GM23338 (cell line): ENCODE data around the gene NUP98. TPM values are rescaled to one million over a fixed set of nuclear protein-coding genes. Genes with fewer than 3 reads are reported as not detected.

Source experiments
- ATAC-seq: fragments of 200-7000 bp; cut with Tn5 transposase; 3 replicates; pipeline ENCODE4 v1.9.1; 2020
- DNase-seq: peaks from one replicate; pipeline ENCODE4 v3.0.0-alpha.2; 2015; ENCODE audit warnings: low spot score
- H2AFZ ChIP-seq: fragments of 200-600 bp; sonication (generic); 2 replicates; pipeline ENCODE4 v1.8.0; 2016; ENCODE audit warnings: antibody characterized with exemption, mild to moderate bottlenecking, moderate library complexity
- H3F3A ChIP-seq: fragments of 200-600 bp; sonication (generic); replicated peaks from 2 replicates; pipeline ENCODE4 v1.8.0; 2017; ENCODE audit warnings: antibody characterized with exemption, mixed run types, low read depth
- H3K27ac ChIP-seq: fragments of 200-600 bp; sonication (generic); 2 replicates; pipeline ENCODE4 v1.6.1; 2016; ENCODE audit warnings: low read depth
- H3K27me3 ChIP-seq: fragments of 200-600 bp; sonication (generic); 2 replicates; pipeline ENCODE4 v1.8.0; 2016; ENCODE audit warnings: mild to moderate bottlenecking, mixed run types, moderate library complexity; ENCODE audit not compliant: insufficient read depth
- H3K36me3 ChIP-seq: fragments of 200-600 bp; sonication (generic); 2 replicates; pipeline ENCODE4 v1.8.0; 2016; ENCODE audit warnings: mild to moderate bottlenecking; ENCODE audit not compliant: insufficient read depth
- H3K4me1 ChIP-seq: fragments of 200-600 bp; sonication (generic); 2 replicates; pipeline ENCODE4 v1.8.0; 2016; ENCODE audit warnings: mild to moderate bottlenecking, moderate library complexity; ENCODE audit not compliant: insufficient read depth
- H3K4me2 ChIP-seq: fragments of 200-600 bp; sonication (generic); 2 replicates; pipeline ENCODE4 v1.7.1; 2017; ENCODE audit warnings: mixed run types
- H3K4me3 ChIP-seq: fragments of 200-600 bp; sonication (generic); 2 replicates; pipeline ENCODE4 v1.6.1; 2016; ENCODE audit warnings: mixed run types
- H3K79me2 ChIP-seq: fragments of 200-600 bp; sonication (generic); replicated peaks from 2 replicates; pipeline ENCODE4 v1.8.0; 2017; ENCODE audit warnings: mild to moderate bottlenecking; ENCODE audit not compliant: insufficient read depth
- H3K9me2 ChIP-seq: fragments of 200-600 bp; sonication (generic); 2 replicates; pipeline ENCODE4 v1.8.0; 2017; ENCODE audit not compliant: insufficient read depth
- H4K20me1 ChIP-seq: fragments of 200-600 bp; sonication (generic); replicated peaks from 2 replicates; pipeline ENCODE4 v1.8.0; 2017; ENCODE audit warnings: mild to moderate bottlenecking; ENCODE audit not compliant: insufficient read depth
- H3K27ac Mint-ChIP-seq: 2 replicates; pipeline ENCODE4 v1.8.0; 2020; ENCODE audit warnings: inconsistent platforms, mild to moderate bottlenecking, moderate library complexity, mixed read lengths
- H3K27me3 Mint-ChIP-seq: 3 replicates; pipeline ENCODE4 v1.8.0; 2022; ENCODE audit warnings: low read depth, mild to moderate bottlenecking, moderate library complexity, mixed read lengths, inconsistent platforms; ENCODE audit not compliant: insufficient read depth, poor library complexity
- H3K36me3 Mint-ChIP-seq: 3 replicates; pipeline ENCODE4 v1.8.0; 2021; ENCODE audit warnings: low read depth, mild to moderate bottlenecking, inconsistent platforms, moderate library complexity, mixed read lengths
- H3K4me1 Mint-ChIP-seq: 3 replicates; pipeline ENCODE4 v1.8.0; 2020; ENCODE audit warnings: mild to moderate bottlenecking, inconsistent platforms, mixed read lengths
- H3K4me3 Mint-ChIP-seq: 3 replicates; pipeline ENCODE4 v1.8.0; 2021; ENCODE audit warnings: moderate library complexity, mild to moderate bottlenecking, inconsistent platforms, mixed read lengths
- H3K9me3 Mint-ChIP-seq: 3 replicates; pipeline ENCODE4 v1.8.0; 2020; ENCODE audit warnings: moderate library complexity, mild to moderate bottlenecking, inconsistent platforms, mixed read lengths
- CREB1 ChIP-seq: fragments of 250-450 bp; sonication (Bioruptor Pico); IDR thresholded peaks from 2 replicates; pipeline ENCODE4 v1.5.0; 2020; ENCODE audit warnings: low read depth, mild to moderate bottlenecking, moderate library complexity
- EZH2 ChIP-seq: fragments of 200-600 bp; sonication (generic); IDR thresholded peaks from one replicate; pipeline ENCODE4 v1.8.0; 2017; ENCODE audit warnings: antibody characterized with exemption, mild to moderate bottlenecking, low read depth; ENCODE audit not compliant: unreplicated experiment
- JUNB ChIP-seq: IDR thresholded peaks from one replicate; pipeline ENCODE4 v1.6.1; 2016; ENCODE audit warnings: antibody characterized with exemption; ENCODE audit not compliant: unreplicated experiment
- NANOG ChIP-seq: IDR thresholded peaks from 2 replicates; pipeline ENCODE4 v1.6.1; 2016; ENCODE audit warnings: antibody characterized with exemption, borderline replicate concordance
- POLR2AphosphoS5 ChIP-seq: IDR thresholded peaks from 2 replicates; pipeline ENCODE4 v1.6.1; 2016; ENCODE audit warnings: antibody characterized with exemption, low read depth
- ZNF331 ChIP-seq: fragments of 250-450 bp; sonication (Bioruptor Pico); IDR thresholded peaks from 2 replicates; pipeline ENCODE4 v1.5.0; 2020; ENCODE audit warnings: low read depth, mild to moderate bottlenecking, moderate library complexity
- polyA plus RNA-seq: library from polyadenylated mRNA; unstranded; fragments of >200 nt; fragmentation: Nextera tagmentation; extraction: Ambion mirVana; gene quantifications from 2 replicates; pipeline ENCODE4 v1.2.1, GENCODE V29; 2016
- total RNA-seq: library from RNA; depleted of rRNA; stranded (reverse); fragments of >200 nt; shearing (Covaris generic); gene quantifications from 2 replicates; pipeline ENCODE4 v1.2.3, GENCODE V29; 2014
- TF ChIP-seq, protein P1 (sequence below): fragments of 250-450 bp; sonication (Bioruptor Pico); IDR thresholded peaks from 2 replicates; pipeline ENCODE4 v1.5.0; 2020; ENCODE audit warnings: mild to moderate bottlenecking, moderate library complexity
- TF ChIP-seq, protein P2 (sequence below): IDR thresholded peaks from one replicate; pipeline ENCODE4 v1.6.1; 2018; ENCODE audit warnings: antibody characterized with exemption; ENCODE audit not compliant: unreplicated experiment
- TF ChIP-seq, protein P3 (sequence below): IDR thresholded peaks from 2 replicates; pipeline ENCODE4 v1.6.1; 2016; ENCODE audit warnings: antibody characterized with exemption

NUP98 gene
- total and polyA plus RNA-seq, 2 experiments from 2014 or later: 23.9 to 174 TPM

DNA sequence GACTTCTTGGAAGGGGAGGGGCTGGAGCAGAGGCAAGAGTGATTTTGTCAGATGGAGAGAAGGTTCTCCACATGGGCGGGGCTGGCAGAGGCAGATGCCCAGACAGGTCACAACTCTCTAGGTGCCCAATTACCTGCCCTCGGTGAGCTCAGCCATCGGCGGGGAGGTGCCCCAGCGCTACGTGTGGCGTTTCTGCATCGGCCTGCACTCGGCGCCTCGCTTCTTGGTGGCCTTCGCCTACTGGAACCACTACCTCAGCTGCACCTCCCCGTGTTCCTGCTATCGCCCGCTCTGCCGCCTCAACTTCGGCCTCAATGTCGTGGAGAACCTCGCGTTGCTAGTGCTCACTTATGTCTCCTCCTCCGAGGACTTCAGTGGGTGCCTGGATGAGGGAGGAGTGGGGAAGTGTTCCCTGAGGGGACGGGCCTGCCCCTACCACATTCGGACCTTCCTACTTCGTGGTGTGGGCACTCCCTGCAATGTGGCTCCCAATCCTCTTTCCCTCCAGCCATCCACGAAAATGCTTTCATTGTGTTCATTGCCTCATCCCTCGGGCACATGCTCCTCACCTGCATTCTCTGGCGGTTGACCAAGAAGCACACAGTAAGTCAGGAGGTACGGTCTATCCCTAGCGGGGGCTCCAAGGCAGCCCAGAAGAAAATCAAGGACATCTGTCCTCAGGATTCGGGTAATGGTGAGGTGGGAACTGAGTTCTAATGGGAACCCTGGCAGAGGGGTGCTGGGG lies 26.6 kb upstream of the NUP98 start (continued):
- TF ChIP-seq, protein P1, sequence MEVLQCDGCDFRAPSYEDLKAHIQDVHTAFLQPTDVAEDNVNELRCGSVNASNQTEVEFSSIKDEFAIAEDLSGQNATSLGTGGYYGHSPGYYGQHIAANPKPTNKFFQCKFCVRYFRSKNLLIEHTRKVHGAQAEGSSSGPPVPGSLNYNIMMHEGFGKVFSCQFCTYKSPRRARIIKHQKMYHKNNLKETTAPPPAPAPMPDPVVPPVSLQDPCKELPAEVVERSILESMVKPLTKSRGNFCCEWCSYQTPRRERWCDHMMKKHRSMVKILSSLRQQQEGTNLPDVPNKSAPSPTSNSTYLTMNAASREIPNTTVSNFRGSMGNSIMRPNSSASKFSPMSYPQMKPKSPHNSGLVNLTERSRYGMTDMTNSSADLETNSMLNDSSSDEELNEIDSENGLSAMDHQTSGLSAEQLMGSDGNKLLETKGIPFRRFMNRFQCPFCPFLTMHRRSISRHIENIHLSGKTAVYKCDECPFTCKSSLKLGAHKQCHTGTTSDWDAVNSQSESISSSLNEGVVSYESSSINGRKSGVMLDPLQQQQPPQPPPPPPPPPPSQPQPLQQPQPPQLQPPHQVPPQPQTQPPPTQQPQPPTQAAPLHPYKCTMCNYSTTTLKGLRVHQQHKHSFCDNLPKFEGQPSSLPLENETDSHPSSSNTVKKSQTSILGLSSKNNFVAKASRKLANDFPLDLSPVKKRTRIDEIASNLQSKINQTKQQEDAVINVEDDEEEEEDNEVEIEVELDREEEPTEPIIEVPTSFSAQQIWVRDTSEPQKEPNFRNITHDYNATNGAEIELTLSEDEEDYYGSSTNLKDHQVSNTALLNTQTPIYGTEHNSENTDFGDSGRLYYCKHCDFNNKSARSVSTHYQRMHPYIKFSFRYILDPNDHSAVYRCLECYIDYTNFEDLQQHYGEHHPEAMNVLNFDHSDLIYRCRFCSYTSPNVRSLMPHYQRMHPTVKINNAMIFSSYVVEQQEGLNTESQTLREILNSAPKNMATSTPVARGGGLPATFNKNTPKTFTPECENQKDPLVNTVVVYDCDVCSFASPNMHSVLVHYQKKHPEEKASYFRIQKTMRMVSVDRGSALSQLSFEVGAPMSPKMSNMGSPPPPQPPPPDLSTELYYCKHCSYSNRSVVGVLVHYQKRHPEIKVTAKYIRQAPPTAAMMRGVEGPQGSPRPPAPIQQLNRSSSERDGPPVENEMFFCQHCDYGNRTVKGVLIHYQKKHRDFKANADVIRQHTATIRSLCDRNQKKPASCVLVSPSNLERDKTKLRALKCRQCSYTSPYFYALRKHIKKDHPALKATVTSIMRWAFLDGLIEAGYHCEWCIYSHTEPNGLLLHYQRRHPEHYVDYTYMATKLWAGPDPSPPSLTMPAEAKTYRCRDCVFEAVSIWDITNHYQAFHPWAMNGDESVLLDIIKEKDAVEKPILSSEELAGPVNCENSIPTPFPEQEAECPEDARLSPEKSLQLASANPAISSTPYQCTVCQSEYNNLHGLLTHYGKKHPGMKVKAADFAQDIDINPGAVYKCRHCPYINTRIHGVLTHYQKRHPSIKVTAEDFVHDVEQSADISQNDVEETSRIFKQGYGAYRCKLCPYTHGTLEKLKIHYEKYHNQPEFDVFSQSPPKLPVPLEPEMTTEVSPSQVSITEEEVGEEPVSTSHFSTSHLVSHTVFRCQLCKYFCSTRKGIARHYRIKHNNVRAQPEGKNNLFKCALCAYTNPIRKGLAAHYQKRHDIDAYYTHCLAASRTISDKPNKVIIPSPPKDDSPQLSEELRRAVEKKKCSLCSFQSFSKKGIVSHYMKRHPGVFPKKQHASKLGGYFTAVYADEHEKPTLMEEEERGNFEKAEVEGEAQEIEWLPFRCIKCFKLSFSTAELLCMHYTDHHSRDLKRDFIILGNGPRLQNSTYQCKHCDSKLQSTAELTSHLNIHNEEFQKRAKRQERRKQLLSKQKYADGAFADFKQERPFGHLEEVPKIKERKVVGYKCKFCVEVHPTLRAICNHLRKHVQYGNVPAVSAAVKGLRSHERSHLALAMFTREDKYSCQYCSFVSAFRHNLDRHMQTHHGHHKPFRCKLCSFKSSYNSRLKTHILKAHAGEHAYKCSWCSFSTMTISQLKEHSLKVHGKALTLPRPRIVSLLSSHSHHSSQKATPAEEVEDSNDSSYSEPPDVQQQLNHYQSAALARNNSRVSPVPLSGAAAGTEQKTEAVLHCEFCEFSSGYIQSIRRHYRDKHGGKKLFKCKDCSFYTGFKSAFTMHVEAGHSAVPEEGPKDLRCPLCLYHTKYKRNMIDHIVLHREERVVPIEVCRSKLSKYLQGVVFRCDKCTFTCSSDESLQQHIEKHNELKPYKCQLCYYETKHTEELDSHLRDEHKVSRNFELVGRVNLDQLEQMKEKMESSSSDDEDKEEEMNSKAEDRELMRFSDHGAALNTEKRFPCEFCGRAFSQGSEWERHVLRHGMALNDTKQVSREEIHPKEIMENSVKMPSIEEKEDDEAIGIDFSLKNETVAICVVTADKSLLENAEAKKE (CRISPR knock-in tag): no peak
- no peak for TF ChIP-seq JUNB
- TF ChIP-seq, protein P2, sequence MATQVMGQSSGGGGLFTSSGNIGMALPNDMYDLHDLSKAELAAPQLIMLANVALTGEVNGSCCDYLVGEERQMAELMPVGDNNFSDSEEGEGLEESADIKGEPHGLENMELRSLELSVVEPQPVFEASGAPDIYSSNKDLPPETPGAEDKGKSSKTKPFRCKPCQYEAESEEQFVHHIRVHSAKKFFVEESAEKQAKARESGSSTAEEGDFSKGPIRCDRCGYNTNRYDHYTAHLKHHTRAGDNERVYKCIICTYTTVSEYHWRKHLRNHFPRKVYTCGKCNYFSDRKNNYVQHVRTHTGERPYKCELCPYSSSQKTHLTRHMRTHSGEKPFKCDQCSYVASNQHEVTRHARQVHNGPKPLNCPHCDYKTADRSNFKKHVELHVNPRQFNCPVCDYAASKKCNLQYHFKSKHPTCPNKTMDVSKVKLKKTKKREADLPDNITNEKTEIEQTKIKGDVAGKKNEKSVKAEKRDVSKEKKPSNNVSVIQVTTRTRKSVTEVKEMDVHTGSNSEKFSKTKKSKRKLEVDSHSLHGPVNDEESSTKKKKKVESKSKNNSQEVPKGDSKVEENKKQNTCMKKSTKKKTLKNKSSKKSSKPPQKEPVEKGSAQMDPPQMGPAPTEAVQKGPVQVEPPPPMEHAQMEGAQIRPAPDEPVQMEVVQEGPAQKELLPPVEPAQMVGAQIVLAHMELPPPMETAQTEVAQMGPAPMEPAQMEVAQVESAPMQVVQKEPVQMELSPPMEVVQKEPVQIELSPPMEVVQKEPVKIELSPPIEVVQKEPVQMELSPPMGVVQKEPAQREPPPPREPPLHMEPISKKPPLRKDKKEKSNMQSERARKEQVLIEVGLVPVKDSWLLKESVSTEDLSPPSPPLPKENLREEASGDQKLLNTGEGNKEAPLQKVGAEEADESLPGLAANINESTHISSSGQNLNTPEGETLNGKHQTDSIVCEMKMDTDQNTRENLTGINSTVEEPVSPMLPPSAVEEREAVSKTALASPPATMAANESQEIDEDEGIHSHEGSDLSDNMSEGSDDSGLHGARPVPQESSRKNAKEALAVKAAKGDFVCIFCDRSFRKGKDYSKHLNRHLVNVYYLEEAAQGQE: no peak

DNA sequence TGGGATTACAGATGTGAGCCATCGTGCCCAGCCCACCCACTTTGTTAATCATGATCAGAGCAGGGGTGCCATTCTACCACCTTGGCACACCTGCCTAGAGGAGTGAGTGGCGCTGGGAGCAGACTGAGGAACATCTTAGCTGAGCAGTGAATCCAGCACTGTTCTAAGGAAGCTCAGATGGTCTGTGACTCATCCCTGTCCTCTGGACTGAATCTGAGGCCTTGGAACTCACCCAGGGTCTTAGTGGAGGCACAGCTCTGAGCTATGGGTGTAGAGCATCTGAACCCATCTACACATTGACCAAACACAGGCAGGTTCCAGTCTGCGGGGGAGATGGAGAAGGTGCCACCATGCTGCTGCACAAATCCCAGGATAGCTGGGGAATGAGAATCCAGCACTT lies 25.9 kb upstream of the NUP98 start:
- no peak overlapping the region for H3K4me3 ChIP-seq
- H3K27ac Mint-ChIP-seq: no peak overlapping the region
- H3K79me2 ChIP-seq: no peaks in the 10 kb centered on the region
- H3K36me3 Mint-ChIP-seq: peaks cover 39% of the 10 kb centered on the region
- H3K4me2 ChIP-seq: no peak overlapping the region
- H3K27ac ChIP-seq: no peak overlapping the region
- no peaks in the 10 kb centered on the region for H3F3A ChIP-seq
- no peaks in the 10 kb centered on the region for H3K36me3 ChIP-seq
- H2AFZ ChIP-seq: no peak overlapping the region
- H3K27me3 Mint-ChIP-seq: peaks cover 21% of the 10 kb centered on the region
- peaks cover 31% of the 10 kb centered on the region for H3K4me1 ChIP-seq
- ATAC-seq (no peak), DNase-seq (no peak)
- peaks cover 12% of the 10 kb centered on the region for H4K20me1 ChIP-seq
- no peaks in the 10 kb centered on the region for H3K9me3 Mint-ChIP-seq
- no peak overlapping the region for H3K4me3 Mint-ChIP-seq
- H3K9me2 ChIP-seq: no peaks in the 10 kb centered on the region
- H3K4me1 Mint-ChIP-seq: peaks cover 38% of the 10 kb centered on the region
- no peaks in the 10 kb centered on the region for H3K27me3 ChIP-seq
- TF ChIP-seq EZH2 (no peak), ZNF331 (CRISPR knock-in tag) (no peak), CREB1 (CRISPR knock-in tag) (no peak), NANOG (no peak), POLR2AphosphoS5 (no peak)
- TF ChIP-seq, protein P3, sequence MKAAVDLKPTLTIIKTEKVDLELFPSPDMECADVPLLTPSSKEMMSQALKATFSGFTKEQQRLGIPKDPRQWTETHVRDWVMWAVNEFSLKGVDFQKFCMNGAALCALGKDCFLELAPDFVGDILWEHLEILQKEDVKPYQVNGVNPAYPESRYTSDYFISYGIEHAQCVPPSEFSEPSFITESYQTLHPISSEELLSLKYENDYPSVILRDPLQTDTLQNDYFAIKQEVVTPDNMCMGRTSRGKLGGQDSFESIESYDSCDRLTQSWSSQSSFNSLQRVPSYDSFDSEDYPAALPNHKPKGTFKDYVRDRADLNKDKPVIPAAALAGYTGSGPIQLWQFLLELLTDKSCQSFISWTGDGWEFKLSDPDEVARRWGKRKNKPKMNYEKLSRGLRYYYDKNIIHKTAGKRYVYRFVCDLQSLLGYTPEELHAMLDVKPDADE: no peak
